HPDE6-E6E7 (cell line): Measurements from ENCODE around the gene HELZ.
"Not testable (repeated sequence)": the region's sequence is repeated elsewhere in the genome, so short reads cannot be mapped to it uniquely, and the experiment has no call there.

Experiments used
- DNase-seq: peaks from one replicate; pipeline ENCODE4 v3.0.0; 2011; ENCODE audit warnings: missing footprints; ENCODE audit errors: extremely low spot score

Gene HELZ

GRCh38 chr17:67265436-67266019 is 20.5 kb upstream of the HELZ start:
- no peak for DNase-seq

- no peak for DNase-seq
Observed at GRCh38 chr17:67262435-67263117, 17.6 kb upstream of the HELZ start.

- no peak for DNase-seq
Observed at GRCh38 chr17:67260170-67260987, 15.4 kb upstream of the HELZ start.

- no peak for DNase-seq
Observed at GRCh38 chr17:67258821-67259468, 13.9 kb upstream of the HELZ start.

- no peak for DNase-seq
Observed at GRCh38 chr17:67256075-67256732, 11.2 kb upstream of the HELZ start.

- no peak for DNase-seq
Observed at GRCh38 chr17:67253384-67253783, 8.4 kb upstream of the HELZ start.

GRCh38 chr17:67251586-67251985 is 6.6 kb upstream of the HELZ start:
- not testable (repeated sequence) for DNase-seq

GRCh38 chr17:67248291-67248690 is 3.3 kb upstream of the HELZ start:
- DNase-seq = no peak

- DNase-seq = no peak
Observed at GRCh38 chr17:67247416-67247900, 2.5 kb upstream of the HELZ start.

- peak; percentile 93 for DNase-seq
Observed at GRCh38 chr17:67246653-67247415, 1.8 kb upstream of the HELZ start.

GRCh38 chr17:67246403-67246652 is 1.3 kb upstream of the HELZ start:
- no peak for DNase-seq

GRCh38 chr17:67245694-67246402 is 852 bp upstream of the HELZ start:
- DNase-seq = no peak

GRCh38 chr17:67244431-67245072 is 444 bp downstream of the HELZ start:
- DNase-seq = no peak

GRCh38 chr17:67243284-67243683 is 1.7 kb downstream of the HELZ start:
- DNase-seq = no peak

- no peak for DNase-seq
Observed at GRCh38 chr17:67241719-67242341, 3.2 kb downstream of the HELZ start.

GRCh38 chr17:67239597-67239996 is 5.4 kb downstream of the HELZ start:
- peak; percentile 40 for DNase-seq

GRCh38 chr17:67238991-67239390 is 6.0 kb downstream of the HELZ start:
- no peak for DNase-seq

- no peak for DNase-seq
Observed at GRCh38 chr17:67232441-67232840, 12.6 kb downstream of the HELZ start.

- DNase-seq = no peak
Observed at GRCh38 chr17:67229109-67229955, 15.7 kb downstream of the HELZ start.
